ENCODE data around the gene RUNX2. TPM values are rescaled to one million over a fixed set of nuclear protein-coding genes. Genes with fewer than 3 reads are reported as not detected.

The RUNX2 gene
- polyA plus RNA-seq, 1 donor: 2.6 TPM

DNA sequence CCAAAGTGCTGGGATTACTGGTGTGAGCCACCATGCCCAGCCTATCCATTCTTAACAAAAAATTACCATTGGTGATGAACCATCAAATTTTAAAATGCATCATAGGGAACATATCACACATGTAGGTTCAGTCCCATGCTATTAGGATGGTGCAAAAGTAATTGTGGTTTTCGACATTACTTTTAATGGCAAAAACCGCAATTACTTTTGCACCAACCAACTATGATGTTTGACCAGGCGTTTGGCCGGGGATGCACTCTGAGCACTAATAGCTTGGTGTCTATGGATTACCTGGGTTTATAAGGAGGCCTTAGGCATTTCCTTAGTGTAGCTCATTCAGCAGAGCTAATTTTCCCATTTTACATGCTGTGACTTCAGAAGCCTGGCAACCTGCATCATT, 296.1 kb downstream of the RUNX2 start:
- no CpG with 5 or more reads among the region's 4 CpGs for WGBS (ENCODE audit: insufficient coverage, low lambda C conversion rate)
- Histone ChIP-seq H3K4me1 (ENCODE audit: control insufficient read depth, insufficient read depth, low read length) (no peaks in the 10 kb centered on the region), H3K4me3 (ENCODE audit: low read length) (no peak overlapping the region), H3K36me3 (ENCODE audit: control insufficient read depth, insufficient read depth, low read length) (no peaks in the 10 kb centered on the region), H3K27me3 (ENCODE audit: control insufficient read depth, insufficient read depth, low read length) (no peaks in the 10 kb centered on the region), H3K9me3 (ENCODE audit: control insufficient read depth, low read depth, low read length) (no peaks in the 10 kb centered on the region), H3K27ac (ENCODE audit: low read length) (no peak overlapping the region)
- DNase-seq: no peak

DNA sequence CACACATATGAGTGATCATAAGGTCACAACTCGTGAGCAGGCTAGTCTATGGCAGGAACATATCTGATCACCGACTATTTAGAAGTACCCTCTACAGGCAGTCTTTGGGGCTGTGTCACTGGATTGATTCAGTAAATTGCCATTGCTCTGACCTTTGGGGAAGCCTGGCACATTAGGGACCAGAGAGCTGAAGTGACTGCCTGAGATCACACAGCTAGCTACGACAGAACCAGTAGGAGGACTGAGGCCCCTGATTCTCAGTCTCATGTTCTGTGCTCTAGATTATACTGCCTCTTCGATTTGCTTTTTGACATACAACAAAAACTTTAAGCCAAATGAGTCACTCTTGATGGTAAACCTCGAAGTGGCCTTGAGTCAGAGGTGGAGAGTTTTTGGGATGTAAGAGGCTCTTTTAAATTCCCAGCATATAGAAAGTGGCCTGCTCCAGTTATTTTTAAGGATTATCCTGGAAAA, 297.1 kb downstream of the RUNX2 start:
- no peak for DNase-seq
- no CpG with 5 or more reads among the region's 5 CpGs for WGBS (ENCODE audit: insufficient coverage, low lambda C conversion rate)
- Histone ChIP-seq H3K4me1 (ENCODE audit: control insufficient read depth, insufficient read depth, low read length) (no peaks in the 10 kb centered on the region), H3K4me3 (ENCODE audit: low read length) (no peak overlapping the region), H3K9me3 (ENCODE audit: control insufficient read depth, low read depth, low read length) (no peaks in the 10 kb centered on the region), H3K27me3 (ENCODE audit: control insufficient read depth, insufficient read depth, low read length) (no peaks in the 10 kb centered on the region), H3K27ac (ENCODE audit: low read length) (no peak overlapping the region), H3K36me3 (ENCODE audit: control insufficient read depth, insufficient read depth, low read length) (no peaks in the 10 kb centered on the region)

DNA sequence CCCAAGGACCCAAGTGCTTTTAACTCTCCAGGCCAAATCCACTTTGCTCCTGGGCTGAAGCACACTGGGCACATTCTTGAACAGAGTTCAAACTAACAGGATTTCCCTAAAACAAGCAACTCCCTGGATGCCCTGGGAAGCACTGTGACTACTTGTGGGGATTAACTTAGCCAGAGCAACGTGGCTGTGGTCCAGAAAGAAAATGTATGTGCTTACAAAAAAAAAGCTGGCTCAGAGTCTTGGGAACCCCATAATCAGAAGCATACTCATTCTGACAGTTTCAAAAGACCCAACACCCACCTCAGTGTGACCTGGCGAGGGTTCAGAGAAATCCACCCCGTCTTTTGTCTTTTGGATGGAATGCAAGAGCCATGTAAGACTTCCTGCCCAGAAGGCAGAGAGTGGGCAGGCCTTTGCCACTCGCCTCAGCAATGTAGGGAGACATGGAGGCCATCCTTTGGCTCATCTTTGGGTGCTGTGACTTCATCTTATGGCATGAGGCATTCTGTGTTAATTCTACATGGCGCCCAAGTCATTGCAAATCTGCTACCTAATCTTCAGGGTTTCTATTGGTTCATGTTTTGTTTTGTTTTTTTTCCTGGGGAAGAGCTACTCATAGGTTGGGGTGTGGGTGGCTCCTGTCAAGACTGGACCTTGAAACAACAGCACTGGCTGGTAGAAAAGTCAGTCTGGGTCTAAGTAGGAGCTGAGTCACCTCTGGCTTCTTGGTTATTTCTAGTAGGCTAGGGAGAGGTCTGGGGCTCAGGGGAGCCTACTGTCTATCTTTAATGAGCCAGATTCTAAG, 298.2 kb downstream of the RUNX2 start:
- no peaks in the 10 kb centered on the region for H3K9me3 ChIP-seq (ENCODE audit: control insufficient read depth, low read depth, low read length)
- no peaks in the 10 kb centered on the region for H3K27me3 ChIP-seq (ENCODE audit: control insufficient read depth, insufficient read depth, low read length)
- H3K36me3 ChIP-seq (ENCODE audit: control insufficient read depth, insufficient read depth, low read length): no peaks in the 10 kb centered on the region
- H3K4me3 ChIP-seq (ENCODE audit: low read length): no peak overlapping the region
- no peak for DNase-seq
- no peak overlapping the region for H3K27ac ChIP-seq (ENCODE audit: low read length)
- H3K4me1 ChIP-seq (ENCODE audit: control insufficient read depth, insufficient read depth, low read length): no peaks in the 10 kb centered on the region
- no CpG with 5 or more reads among the region's 5 CpGs for WGBS (ENCODE audit: insufficient coverage, low lambda C conversion rate)

DNA sequence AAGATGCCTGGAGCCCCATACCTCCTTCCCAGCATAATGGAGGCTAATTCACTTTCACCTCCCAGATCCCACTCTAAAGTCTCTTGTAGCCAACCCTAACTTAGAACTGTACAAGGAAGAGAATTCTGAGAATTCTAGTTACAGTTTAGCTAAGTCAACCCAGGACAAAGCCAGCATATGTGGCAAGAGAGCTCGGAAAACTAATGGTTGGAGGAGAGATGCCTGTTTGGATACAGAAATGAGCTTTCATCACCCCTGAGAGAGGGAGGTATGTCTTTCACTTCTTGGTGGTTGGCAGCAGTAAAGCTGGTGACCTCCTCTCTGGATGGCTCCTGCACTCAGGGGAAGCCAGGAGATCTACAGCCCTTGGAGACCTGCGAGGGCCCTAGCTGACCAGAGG, 302.2 kb downstream of the RUNX2 start:
- WGBS (ENCODE audit: insufficient coverage, low lambda C conversion rate): no CpG with 5 or more reads among the region's 2 CpGs
- Histone ChIP-seq H3K36me3 (ENCODE audit: control insufficient read depth, insufficient read depth, low read length) (no peaks in the 10 kb centered on the region), H3K27ac (ENCODE audit: low read length) (no peak overlapping the region), H3K27me3 (ENCODE audit: control insufficient read depth, insufficient read depth, low read length) (no peaks in the 10 kb centered on the region), H3K4me1 (ENCODE audit: control insufficient read depth, insufficient read depth, low read length) (no peaks in the 10 kb centered on the region), H3K9me3 (ENCODE audit: control insufficient read depth, low read depth, low read length) (no peaks in the 10 kb centered on the region), H3K4me3 (ENCODE audit: low read length) (no peak overlapping the region)
- no peak for DNase-seq

DNA sequence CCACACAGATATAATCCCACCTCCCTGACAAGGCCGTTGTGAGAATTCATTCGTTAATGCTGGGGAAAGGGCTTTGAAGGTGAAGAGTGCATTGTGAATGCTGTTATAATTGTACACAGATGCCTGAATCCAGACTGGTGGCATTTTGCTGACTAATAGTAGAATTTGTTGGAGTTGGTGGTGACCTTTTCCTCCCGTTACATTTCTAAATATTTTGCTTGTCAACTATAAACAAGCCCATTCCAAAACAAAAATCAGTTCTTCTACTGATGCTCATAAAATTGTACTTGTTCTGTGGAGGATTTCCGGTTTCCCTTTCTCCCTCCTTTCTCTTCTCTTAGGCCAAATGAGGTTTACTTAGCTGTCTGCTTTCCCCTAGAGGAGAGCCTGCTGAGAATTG, 302.7 kb downstream of the RUNX2 start:
- H3K4me1 ChIP-seq (ENCODE audit: control insufficient read depth, insufficient read depth, low read length): no peaks in the 10 kb centered on the region
- no peaks in the 10 kb centered on the region for H3K9me3 ChIP-seq (ENCODE audit: control insufficient read depth, low read depth, low read length)
- H3K36me3 ChIP-seq (ENCODE audit: control insufficient read depth, insufficient read depth, low read length): no peaks in the 10 kb centered on the region
- H3K4me3 ChIP-seq (ENCODE audit: low read length): no peak overlapping the region
- no peak overlapping the region for H3K27ac ChIP-seq (ENCODE audit: low read length)
- no CpG with 5 or more reads among the region's 4 CpGs for WGBS (ENCODE audit: insufficient coverage, low lambda C conversion rate)
- no peaks in the 10 kb centered on the region for H3K27me3 ChIP-seq (ENCODE audit: control insufficient read depth, insufficient read depth, low read length)
- DNase-seq: no peak

- Histone ChIP-seq H3K4me3 (ENCODE audit: low read length) (no peak overlapping the region), H3K27me3 (ENCODE audit: control insufficient read depth, insufficient read depth, low read length) (no peaks in the 10 kb centered on the region), H3K36me3 (ENCODE audit: control insufficient read depth, insufficient read depth, low read length) (no peaks in the 10 kb centered on the region), H3K27ac (ENCODE audit: low read length) (no peak overlapping the region), H3K4me1 (ENCODE audit: control insufficient read depth, insufficient read depth, low read length) (no peaks in the 10 kb centered on the region), H3K9me3 (ENCODE audit: control insufficient read depth, low read depth, low read length) (no peaks in the 10 kb centered on the region)
- DNase-seq: no peak
- no CpG with 5 or more reads among the region's 3 CpGs for WGBS (ENCODE audit: insufficient coverage, low lambda C conversion rate)
These were observed 303.3 kb downstream of the RUNX2 start for GRCh38 chr6:45631396-45631795.

DNA sequence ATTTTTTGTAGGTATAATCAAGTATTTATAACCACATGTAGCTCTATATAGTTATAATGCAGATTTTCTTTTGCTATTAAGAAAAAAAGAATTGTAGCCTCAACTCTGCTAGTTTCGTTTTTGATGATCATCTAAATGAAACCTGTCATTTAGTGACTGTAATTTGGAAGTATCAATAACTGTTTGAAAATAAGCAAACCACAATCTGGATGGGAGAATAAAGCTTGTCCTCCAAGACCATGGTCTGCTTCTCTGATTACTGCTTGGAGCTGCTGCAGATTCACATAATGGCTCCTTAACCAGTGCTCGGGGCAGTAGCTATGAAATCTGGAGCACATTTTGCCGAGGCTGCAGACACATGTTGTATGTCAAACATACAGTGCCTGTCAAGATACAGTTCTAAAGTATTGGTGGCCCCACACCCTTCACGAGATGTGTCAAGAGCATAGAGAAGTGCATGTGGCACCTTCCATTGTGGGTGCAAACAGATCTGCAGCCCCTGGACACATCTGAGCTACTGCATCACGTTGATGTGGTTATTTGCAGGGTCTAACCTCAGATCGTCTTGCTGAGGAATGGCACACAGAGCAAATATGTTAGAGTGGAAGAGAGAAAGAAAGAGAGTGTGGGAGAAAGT, 305.3 kb downstream of the RUNX2 start:
- no peak for DNase-seq
- no peaks in the 10 kb centered on the region for H3K9me3 ChIP-seq (ENCODE audit: control insufficient read depth, low read depth, low read length)
- WGBS (ENCODE audit: insufficient coverage, low lambda C conversion rate): 88% methylated on average over 1 of the region's 6 CpGs
- H3K36me3 ChIP-seq (ENCODE audit: control insufficient read depth, insufficient read depth, low read length): no peaks in the 10 kb centered on the region
- no peaks in the 10 kb centered on the region for H3K27me3 ChIP-seq (ENCODE audit: control insufficient read depth, insufficient read depth, low read length)
- H3K4me3 ChIP-seq (ENCODE audit: low read length): no peak overlapping the region
- H3K27ac ChIP-seq (ENCODE audit: low read length): no peak overlapping the region
- H3K4me1 ChIP-seq (ENCODE audit: control insufficient read depth, insufficient read depth, low read length): no peaks in the 10 kb centered on the region

GRCh38 chr6:45634231-45634630, 306.1 kb downstream of the RUNX2 start:
- WGBS (ENCODE audit: insufficient coverage, low lambda C conversion rate): no CpG with 5 or more reads among the region's 4 CpGs
- H3K4me1 ChIP-seq (ENCODE audit: control insufficient read depth, insufficient read depth, low read length): no peaks in the 10 kb centered on the region

DNA sequence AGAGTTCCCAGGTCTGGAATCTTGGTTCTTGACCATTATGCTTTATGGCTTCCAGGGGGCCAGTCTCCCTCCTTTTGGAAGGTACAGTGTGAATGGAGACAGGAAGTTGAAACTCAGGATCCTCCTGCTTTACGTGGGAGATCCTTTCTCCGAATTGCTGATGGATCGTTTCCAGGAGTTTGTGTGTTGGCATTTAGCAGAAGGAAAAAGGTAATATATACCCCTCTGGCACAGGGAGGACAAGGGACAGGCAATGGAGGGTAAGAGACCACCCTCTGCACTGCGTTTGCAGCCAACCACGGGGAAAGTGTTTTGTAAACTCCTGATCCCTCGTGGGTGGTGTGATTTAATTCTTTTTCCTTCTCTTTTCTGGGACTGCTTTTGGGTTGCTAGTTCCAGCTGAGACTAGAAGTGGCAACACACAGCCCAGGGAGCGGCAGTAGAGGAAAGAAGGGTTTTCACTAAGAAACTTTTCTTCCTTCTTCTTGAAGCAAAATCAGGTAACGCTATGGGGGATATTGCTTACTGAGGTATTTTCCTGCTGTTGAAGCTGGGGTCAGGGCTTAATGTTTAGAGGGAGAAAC, 307.2 kb downstream of the RUNX2 start:
- Histone ChIP-seq H3K27me3 (ENCODE audit: control insufficient read depth, insufficient read depth, low read length) (no peaks in the 10 kb centered on the region), H3K27ac (ENCODE audit: low read length) (no peak overlapping the region), H3K36me3 (ENCODE audit: control insufficient read depth, insufficient read depth, low read length) (no peaks in the 10 kb centered on the region), H3K4me3 (ENCODE audit: low read length) (no peak overlapping the region), H3K4me1 (ENCODE audit: control insufficient read depth, insufficient read depth, low read length) (no peaks in the 10 kb centered on the region), H3K9me3 (ENCODE audit: control insufficient read depth, low read depth, low read length) (no peaks in the 10 kb centered on the region)
- WGBS (ENCODE audit: insufficient coverage, low lambda C conversion rate): no CpG with 5 or more reads among the region's 8 CpGs
- DNase-seq: no peak

More at GRCh38 chr6:45634231-45634630, 306.1 kb downstream of the RUNX2 start:
- no peaks in the 10 kb centered on the region for H3K36me3 ChIP-seq (ENCODE audit: control insufficient read depth, insufficient read depth, low read length)
- no peaks in the 10 kb centered on the region for H3K27me3 ChIP-seq (ENCODE audit: control insufficient read depth, insufficient read depth, low read length)
- H3K4me3 ChIP-seq (ENCODE audit: low read length): no peak overlapping the region
- no peak overlapping the region for H3K27ac ChIP-seq (ENCODE audit: low read length)
- DNase-seq: no peak
- H3K9me3 ChIP-seq (ENCODE audit: control insufficient read depth, low read depth, low read length): no peaks in the 10 kb centered on the region

GRCh38 chr6:45637056-45637455, 308.9 kb downstream of the RUNX2 start:
- Histone ChIP-seq H3K27me3 (ENCODE audit: control insufficient read depth, insufficient read depth, low read length) (peaks cover 13% of the 10 kb centered on the region), H3K4me3 (ENCODE audit: low read length) (no peak overlapping the region), H3K9me3 (ENCODE audit: control insufficient read depth, low read depth, low read length) (no peaks in the 10 kb centered on the region), H3K4me1 (ENCODE audit: control insufficient read depth, insufficient read depth, low read length) (no peaks in the 10 kb centered on the region), H3K27ac (ENCODE audit: low read length) (no peak overlapping the region), H3K36me3 (ENCODE audit: control insufficient read depth, insufficient read depth, low read length) (no peaks in the 10 kb centered on the region)
- no peak for DNase-seq
- no CpG with 5 or more reads among the region's 3 CpGs for WGBS (ENCODE audit: insufficient coverage, low lambda C conversion rate)

Measured in large intestine (tissue), 3 donors.